Measurements from ENCODE around the gene CD46. TPM values are rescaled to one million over a fixed set of nuclear protein-coding genes. Genes with fewer than 3 reads are reported as not detected.
A peak's percentile ranks its signal among the peaks of the same experiment; 100 is the strongest.
"Not testable (repeated sequence)": the region's sequence is repeated elsewhere in the genome, so short reads cannot be mapped to it uniquely, and the experiment has no call there.

The CD46 gene
- polyA plus RNA-seq, 3 donors, result 66.4 to 118 (median 83.0) TPM

DNA sequence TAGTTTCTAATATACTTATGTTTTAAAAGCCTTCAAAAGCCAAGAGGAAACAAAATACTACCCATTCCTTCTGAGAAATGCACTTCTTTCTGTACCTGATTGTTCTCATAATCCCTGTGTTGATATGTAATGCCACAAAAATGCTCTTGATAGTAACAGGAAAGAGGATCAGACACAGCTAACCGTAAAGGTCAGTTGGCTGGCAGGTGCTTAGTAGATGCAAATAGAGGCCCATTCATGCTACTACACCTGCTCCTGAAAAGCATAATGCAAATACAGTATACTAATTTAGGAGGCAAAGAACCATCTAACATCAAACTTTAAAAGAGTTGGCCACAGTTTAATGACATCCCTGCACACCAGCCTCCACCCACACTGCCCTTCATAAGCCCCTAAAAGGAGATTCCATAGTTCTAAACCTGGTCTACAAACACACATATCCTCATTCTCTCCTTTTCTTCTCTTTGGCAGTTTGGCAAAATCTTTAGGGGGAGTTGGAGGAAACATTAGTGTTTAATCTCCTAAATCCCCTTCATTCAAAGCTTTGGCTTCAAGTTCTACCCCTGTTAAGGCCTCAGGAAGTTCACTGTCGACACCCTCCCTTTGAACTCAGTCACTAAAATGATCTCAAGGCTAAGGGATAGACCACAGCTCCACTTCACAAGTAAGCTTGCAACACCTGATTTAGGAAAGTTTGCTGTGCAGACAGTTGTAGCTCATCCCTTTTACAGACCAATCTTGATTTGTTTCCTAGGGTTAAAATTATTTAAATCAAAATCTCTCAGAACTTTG, 2.9 kb upstream of the CD46 start:
- H3K27ac ChIP-seq (ENCODE audit: low read depth, low read length), result no peak overlapping the region
- WGBS, 3 donors, result 48 to 54% (median 51%) methylated on average over 2 of the region's 2 CpGs

DNA sequence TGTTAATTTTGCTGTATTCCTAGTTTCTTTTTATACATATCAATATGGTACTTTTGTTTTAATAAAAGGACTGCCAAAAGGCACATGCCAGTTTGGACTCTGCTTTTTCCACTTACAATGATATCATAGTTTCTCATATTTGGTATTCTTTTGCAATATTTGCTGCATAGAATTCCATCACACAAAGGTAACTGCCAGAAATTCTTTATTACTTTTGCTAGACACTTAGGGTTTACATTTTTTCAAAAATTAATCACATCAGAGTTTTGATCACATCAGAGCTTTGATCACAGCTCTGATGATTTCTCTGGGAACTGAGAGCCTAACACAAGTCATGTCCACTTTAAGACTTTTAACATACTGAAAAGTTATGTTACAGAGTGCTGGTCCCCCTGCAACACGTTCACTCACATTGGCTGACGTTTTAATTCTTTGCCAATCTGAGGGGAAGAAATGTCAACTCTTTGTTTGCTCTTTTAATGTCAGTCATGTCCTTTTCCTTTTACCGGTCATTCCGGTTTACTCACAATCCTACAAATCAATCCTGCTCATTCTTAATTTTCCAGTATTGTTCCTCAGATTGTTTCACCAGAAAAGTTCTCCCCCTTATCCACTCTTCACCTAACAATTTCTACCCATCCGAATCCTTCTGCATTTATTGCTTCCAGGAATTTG, 1.1 kb upstream of the CD46 start:
- H3K27ac ChIP-seq (ENCODE audit: low read depth, low read length), result no peak overlapping the region
- WGBS, 3 donors, result 13 to 62% (median 58%) methylated on average over 5 of the region's 5 CpGs

GRCh38 chr1:207751463-207751789, 428 bp upstream of the CD46 start:
- peak overlapping the region; percentile 65 for H3K27ac ChIP-seq (ENCODE audit: low read depth, low read length)

DNA sequence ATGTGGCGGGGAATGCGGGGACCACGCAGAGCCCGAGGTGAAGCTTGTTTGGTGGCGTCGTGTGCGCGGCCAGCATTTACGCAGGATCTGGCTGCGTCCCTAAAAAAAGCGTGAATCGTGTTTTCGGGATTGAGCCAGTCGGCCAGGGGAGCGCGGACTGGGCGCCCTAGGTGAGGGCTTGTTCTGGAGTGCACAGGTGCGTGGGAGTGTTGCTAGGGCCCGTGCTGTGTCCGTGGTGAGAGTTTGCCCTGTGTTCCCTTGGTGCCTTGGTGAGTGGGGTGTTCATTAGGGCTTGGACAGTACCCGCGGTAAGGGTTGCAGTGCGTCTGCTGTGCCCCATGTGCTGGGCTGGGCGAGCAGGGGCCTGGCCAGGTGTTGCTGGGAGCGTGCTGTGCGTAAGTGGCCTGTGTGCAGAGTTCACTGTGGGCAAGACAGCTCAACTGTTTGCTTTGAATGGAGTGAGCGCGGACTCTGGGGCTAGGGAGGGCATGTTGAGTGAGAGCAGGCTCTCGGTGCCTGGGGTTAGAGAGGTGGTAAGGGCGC, 673 bp downstream of the CD46 start:
- H3K27ac ChIP-seq (ENCODE audit: low read depth, low read length), result peak overlapping the region; percentile 65
- WGBS, 3 donors, result 1 to 2% (median 1%) methylated on average over 30 of the region's 30 CpGs

More at GRCh38 chr1:207751463-207751789, 428 bp upstream of the CD46 start:
- 4 to 21% (median 13%) methylated on average over 7 of the region's 7 CpGs for whole genome bisulfite sequencing, 3 donors

DNA sequence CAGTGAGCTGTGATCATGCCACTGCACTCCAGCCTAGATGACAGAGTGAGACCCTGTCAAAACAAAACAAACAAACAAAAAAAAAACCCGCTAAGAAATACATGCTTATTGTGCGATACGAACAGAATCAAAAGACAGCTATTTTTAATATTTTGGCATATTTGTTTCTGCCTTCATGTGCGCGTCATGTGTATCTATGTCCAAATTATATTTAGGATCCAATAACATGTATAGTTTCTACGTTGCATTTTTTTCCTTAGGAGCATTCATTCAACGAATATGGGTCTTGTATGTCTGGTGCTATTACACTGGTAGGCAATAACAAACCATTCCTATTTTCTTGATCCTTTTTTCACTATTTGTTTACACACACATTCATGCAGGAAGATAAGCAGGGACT, 1.8 kb downstream of the CD46 start:
- WGBS, 3 donors, result 35 to 84% (median 77%) methylated on average over 7 of the region's 7 CpGs
- H3K27ac ChIP-seq (ENCODE audit: low read depth, low read length), result no peak overlapping the region

- H3K27ac ChIP-seq (ENCODE audit: low read depth, low read length), result no peak overlapping the region
- 18 to 77% (median 68%) methylated on average over 4 of the region's 4 CpGs for WGBS, 3 donors
Observed at GRCh38 chr1:207754011-207754410, 2.2 kb downstream of the CD46 start.

DNA sequence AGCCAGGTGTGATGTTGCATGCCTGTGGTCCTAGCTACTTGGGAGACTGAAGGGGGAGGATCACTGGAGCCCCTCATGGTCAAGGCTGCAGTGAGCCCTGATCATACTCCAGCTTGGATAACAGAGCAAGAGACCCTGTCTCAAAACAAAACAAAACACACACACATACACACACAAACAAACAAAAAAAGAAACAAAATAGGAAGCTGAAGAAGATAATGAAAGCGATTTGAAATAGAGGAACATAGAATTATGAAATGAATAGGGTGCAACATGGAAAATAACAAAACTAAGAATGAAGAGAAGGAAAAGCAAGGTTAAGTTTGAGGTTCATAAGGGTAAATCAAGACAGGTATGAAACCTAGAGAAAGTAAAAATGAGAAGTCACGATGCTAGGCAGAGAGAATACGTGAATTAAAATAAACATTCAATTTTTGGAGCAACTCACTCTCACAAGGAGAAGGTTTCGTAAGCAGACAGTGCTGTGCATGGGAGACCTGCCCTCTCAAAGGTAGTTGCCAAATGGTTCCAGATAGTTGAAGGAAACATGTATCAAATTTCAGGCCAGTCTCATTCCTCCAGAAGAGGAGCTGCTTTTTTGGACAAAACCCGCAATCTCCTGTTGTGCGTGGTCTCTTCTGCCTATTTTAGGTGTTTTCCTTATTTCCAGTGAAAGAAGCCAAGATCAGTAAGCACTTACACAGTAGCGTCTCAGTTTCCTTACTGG, 3.3 kb downstream of the CD46 start:
- WGBS, 3 donors, result 39 to 55% (median 45%) methylated on average over 7 of the region's 7 CpGs
- H3K27ac ChIP-seq (ENCODE audit: low read depth, low read length), result no peak overlapping the region

DNA sequence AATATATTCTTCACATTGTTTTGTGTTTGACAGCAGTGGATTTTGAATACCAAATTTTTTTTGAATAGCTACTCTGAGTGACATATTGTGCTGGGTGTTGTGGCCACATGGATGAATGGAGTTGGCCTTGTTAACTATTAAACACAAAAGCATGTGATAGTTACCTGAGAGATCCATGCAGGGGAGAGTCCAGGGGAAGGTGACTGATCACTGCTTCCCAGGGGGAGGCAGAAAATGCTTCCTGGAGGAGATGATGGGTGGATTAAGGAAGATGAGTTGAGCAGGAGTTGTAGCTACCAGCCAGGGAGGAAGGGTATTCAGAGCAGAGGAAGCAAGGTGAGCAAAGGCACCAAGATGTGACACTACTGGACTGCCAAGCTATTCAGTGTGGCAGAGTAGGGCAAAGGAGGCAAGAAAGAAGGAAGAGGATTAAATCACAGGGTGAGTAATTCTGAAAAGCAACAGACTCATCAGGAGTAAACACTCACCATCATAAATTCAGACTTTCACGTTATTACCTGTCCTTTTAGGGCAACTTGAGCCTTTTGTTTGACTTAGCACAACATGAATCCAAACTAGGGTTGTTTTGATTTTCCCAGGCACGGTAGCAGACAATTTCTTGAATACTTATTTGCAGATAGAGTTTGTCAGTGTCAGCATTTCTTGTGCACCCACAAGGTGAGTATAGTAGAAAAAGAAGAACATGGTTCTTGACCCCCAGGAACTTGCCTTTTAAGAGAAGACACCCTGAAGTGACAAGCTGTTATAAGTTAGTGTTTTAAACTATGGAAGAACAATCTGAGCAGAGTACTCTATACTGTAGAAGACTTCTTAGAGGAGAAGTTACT, 4.2 kb downstream of the CD46 start:
- H3K27ac ChIP-seq (ENCODE audit: low read depth, low read length), result no peak overlapping the region
- WGBS, 3 donors, result 31 to 79% (median 75%) methylated on average over 2 of the region's 2 CpGs

DNA sequence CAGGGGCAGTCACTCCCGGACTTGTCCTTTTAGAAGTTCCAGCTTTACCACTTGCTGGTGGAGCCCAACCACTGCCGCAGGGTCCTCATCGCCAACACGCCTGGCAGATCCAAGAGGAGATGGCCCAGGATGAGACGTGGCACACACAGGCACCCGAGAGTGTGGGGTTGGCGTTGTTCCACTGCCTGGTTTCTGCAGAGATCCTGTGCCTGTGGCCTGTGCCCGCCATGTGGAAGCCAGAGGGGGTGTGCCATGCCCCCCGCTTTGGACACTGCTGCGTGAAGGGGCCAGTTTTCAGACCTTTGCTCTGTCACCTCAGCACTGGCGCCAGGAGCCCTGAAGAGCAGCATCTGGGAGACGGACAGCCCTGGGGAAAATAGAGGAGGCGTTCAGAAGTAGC, 10.8 kb downstream of the CD46 start:
- H3K27ac ChIP-seq (ENCODE audit: low read depth, low read length), result no peak overlapping the region

GRCh38 chr1:207763091-207763490, 11.2 kb downstream of the CD46 start:
- H3K27ac ChIP-seq (ENCODE audit: low read depth, low read length), result no peak overlapping the region
- 94 to 95% (median 95%) methylated on average over 10 of the region's 10 CpGs for WGBS, 3 donors

More for the DNA sequence above, 10.8 kb downstream of the CD46 start:
- 95 to 97% (median 96%) methylated on average over 13 of the region's 13 CpGs for WGBS, 3 donors

DNA sequence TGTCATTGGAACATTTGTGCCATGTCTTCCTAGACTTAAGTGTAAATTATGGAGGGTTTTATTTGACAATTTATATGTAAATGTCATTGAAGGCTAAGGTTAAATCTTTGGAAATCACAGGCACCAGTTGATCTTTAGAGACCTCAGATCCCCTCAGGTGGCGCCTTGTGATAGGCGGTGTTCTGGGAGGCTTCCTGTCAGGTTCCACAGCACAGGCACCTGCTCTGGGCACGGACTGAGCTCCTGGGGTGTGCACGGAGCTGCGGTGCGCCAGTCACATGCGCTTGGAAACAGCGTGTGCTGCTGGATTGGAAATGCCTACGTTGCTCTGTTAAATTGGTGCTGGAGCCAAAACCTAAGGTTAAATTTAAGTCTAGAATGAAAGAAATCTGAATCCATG, 12.1 kb downstream of the CD46 start:
- H3K27ac ChIP-seq (ENCODE audit: low read depth, low read length), result no peak overlapping the region
- WGBS, 3 donors, result 86 to 92% (median 88%) methylated on average over 9 of the region's 9 CpGs

- no peak overlapping the region for H3K27ac ChIP-seq (ENCODE audit: low read depth, low read length)
- WGBS, 3 donors, result 53 to 87% (median 57%) methylated on average over 1 of the region's 1 CpG
Observed at GRCh38 chr1:207766569-207766968, 14.7 kb downstream of the CD46 start.

GRCh38 chr1:207770514-207770913, 18.7 kb downstream of the CD46 start:
- WGBS, 3 donors, result 92 to 100% (median 99%) methylated on average over 3 of the region's 4 CpGs
- not testable (repeated sequence) for H3K27ac ChIP-seq (ENCODE audit: low read depth, low read length)

DNA sequence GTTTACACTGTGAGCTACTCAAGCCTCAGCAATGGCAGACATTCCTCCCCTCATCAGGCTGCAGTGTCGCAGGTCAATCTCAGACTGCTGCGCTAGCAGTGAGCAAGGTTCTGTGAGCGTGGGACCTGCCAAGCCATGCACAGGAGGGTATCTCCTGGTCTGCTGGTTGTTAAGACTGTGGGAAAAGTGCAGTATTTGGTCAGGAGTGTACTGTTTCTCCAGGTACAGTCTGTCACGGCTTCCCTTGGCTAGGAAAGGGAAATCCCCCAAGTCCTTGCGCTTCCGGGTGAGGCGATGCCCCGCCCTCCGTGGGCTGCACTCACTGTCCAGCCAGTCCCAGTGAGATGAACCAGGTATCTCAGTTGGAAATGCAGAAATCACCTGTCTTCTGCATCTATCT, 24.2 kb downstream of the CD46 start:
- WGBS, 3 donors, result 36 to 83% (median 74%) methylated on average over 9 of the region's 9 CpGs
- H3K27ac ChIP-seq (ENCODE audit: low read depth, low read length), result not testable (repeated sequence)

GRCh38 chr1:207777412-207777811, 25.6 kb downstream of the CD46 start:
- H3K27ac ChIP-seq (ENCODE audit: low read depth, low read length), result not testable (repeated sequence)
- WGBS, 3 donors, result 97 to 99% (median 99%) methylated on average over 7 of the region's 7 CpGs

DNA sequence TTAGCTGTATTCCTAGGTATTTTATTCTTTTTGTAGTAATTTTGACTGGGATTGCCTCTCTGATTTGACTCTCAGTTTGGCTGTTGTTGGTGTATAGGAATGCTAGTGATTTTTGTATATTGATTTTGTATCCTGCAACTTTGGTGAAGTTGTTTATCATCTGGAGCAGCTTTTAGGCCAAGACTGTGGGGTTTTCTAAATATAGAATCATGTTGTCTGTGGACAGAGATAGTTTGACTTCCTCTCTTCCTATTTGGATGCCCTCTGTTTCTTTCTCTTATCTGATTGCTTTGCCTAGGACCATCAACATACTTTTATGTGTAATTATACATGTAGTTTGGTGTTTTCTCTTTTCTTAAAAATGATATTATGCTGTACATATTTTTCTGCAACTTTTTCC, 27.2 kb downstream of the CD46 start:
- no peak overlapping the region for H3K27ac ChIP-seq (ENCODE audit: low read depth, low read length)

DNA sequence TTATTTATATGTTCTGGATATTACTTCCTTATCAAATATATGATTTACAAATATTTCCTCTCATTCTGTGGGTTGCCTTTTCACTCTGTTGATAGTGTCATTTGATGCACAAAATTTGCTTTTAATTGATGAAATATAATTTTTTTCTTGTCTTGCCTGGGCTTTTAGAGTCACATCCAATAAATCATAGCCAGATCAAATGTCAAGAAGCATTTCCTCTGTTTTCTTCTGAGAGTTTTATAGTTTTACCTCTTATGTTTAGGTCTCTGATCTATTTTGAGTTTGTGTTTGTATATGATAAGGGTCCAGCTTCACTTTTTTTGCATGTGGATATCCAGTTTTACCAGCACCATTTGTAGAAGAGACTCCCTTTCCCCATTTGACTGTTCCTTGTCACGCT, 29.5 kb downstream of the CD46 start:
- no peak overlapping the region for H3K27ac ChIP-seq (ENCODE audit: low read depth, low read length)
- 96 to 100% (median 96%) methylated on average over 1 of the region's 1 CpG for WGBS, 3 donors

GRCh38 chr1:207787776-207788175, 35.9 kb downstream of the CD46 start:
- H3K27ac ChIP-seq (ENCODE audit: low read depth, low read length), result no peak overlapping the region

Data from adipose tissue (tissue), 3 donors.